Measurements from ENCODE around the gene C1QTNF12.
"Not testable (repeated sequence)": the region's sequence is repeated elsewhere in the genome, so short reads cannot be mapped to it uniquely, and the experiment has no call there.

The C1QTNF12 gene

DNA sequence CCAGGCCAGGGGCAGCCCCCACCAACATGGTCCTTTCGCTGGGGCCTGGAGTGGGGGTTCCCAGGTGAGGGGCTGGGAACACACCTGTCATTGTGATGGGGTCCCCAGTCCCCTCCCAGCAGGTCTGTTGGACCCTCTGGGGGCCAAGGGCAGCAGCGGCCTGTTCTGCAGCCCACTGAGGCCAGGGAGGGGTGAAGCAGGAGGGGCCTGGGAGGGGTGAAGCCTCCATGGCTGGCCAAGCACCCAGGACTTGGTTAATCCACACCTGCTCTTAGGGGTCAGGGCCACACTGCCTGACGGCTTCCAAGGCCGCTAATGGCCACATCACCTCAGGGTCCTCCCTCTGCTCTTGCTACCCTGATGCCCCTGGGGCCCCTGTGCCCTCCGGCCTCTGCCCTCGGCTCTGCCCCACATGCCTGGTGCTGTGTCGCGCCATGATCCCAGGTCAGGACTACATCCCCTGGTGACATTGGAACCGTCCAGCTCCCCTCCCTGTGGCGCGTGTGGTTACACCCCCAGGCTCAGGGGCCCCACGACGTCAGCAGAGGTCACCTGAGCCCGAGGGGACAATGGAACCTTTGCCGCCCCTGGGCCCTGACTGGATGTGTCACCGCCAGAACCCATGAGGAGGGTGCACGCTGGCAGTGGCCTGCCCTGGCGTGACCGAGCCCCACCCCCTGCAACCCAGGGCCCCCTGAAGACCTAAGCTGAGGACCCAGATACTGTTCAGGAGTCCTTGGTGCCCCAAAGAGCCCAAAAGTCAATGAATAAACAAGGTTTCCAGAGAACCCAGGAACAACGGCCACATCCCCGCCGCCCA is 47.2 kb downstream of the C1QTNF12 start:
- no peak for DNase-seq (ENCODE audit: low spot score)

DNA sequence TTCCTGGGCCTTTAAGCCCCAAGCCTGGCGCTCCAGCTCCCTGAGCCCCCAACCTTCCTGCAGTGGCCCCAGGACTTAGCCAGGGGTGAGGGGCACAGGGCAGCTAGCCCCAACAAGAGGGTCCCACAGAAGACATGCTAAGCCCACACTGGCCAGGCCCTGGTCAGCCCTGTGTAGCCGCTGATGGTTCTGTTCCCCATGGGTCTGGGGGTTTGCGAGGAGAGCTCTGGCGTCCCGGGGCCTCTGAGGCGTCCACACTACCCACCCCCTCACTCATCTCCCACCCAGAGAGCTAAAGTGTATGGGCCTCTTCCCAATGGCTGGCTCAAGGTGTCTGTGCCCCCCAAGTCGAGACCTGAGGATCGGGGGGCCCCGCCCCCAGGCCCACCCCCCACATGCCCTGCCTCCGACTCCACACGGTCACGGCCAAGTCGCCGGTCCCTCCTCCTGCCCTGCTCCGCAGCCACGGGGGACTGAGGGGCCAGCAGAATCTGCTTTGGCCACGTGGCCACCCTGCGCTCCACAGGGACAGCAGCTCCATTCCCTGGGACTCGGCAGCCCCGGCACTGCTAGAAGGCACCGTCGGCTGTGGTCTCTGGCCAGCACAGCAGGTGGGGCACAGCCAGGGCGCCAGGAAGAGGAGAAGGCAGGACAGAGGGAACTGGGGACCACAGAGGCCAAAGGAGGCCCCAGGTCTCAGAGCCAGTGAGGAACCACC is 47.9 kb downstream of the C1QTNF12 start:
- DNase-seq (ENCODE audit: low spot score), result no peak

DNA sequence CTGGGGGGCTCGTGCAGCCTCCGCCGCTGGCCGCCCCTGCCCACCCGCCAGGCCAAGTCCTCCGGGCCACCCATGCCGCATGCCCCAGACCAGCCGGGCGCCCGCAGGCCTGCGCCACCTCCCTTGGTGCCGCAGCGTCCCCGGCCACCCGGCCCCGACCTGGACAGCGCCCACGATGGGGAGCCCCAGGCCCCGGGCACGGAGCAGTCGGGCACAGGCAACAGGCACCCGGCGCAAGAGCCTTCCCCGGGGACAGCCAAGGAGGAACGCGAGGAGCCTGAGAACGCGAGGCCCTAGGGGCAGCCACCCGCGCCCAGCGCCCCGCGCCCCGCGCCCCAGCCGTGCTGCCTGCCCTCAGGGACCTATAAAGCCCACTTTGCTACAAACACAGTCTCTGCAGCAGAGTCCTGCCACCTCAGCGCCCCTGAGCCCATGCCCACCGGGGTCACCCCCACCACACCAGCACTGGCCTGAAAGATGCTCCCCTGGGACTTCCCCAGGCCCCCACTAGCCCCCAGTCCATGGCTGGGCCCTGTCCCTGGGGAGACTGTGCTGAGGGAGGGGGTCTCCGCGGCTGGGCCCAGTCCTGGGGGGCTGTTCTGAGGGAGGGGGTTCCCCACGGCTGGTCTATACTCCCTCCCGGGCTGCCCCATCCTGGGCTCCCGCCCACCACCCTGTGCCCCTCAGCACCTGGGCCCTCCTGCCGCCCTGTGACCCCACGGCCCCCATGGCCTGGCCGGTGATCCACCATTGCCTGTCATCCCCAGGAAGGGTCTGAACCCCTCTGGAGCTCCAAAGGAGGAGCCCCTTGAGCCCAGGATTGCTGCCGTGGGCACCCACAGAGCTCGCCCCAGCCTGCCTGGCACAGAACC is 48.7 kb downstream of the C1QTNF12 start:
- no peak for DNase-seq (ENCODE audit: low spot score)

DNA sequence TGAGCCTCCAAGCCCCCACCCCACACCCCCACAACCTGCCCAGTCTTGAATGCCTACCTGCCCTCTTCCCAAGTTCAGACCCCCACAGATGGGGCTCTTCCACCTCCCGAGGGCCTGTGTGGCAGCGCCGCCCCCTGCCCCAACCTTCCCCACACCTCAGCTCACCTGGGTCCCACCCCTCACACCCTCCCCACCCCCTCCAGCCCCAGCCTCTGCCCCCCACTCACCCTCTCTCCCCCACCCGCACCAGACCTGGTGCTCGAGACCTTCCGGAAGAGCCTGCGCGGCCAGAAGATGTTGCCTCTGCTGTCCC is 49.4 kb downstream of the C1QTNF12 start:
- DNase-seq (ENCODE audit: low spot score), result no peak

DNA sequence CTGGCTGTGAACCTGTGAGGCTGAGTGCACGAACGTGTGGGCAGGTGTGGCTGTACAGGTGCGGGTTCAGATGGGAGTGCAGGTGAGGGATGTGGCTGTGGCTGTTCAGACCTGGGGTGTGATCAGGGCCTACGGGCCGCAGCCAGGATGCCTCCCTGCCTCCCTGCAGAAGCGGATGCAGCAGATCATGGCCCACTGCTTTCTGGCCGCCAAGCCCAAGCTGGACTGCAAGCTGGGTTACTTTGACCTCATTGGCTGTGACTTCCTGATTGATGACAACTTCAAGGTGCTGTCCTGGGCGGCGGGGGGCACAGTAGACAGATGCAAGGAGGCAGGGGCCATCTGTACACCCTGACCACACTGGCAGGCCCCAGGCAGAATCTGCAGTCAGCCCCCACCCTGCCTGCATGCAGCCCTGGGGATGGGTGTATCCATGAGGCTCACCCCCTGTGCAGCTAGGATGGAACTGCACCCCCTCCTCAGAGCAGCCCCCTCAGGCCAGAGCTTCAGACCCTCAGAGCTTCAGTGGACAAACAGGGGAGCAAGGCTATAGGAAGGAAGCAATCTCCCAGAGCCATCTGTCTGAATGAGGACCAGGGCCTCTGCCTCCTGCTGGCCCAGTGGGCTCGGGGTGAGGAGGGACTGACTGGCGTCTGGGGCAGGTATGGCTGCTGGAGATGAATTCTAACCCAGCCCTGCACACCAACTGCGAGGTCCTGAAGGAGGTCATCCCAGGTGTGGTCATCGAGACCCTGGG is 49.9 kb downstream of the C1QTNF12 start:
- no peak for DNase-seq (ENCODE audit: low spot score)

DNA sequence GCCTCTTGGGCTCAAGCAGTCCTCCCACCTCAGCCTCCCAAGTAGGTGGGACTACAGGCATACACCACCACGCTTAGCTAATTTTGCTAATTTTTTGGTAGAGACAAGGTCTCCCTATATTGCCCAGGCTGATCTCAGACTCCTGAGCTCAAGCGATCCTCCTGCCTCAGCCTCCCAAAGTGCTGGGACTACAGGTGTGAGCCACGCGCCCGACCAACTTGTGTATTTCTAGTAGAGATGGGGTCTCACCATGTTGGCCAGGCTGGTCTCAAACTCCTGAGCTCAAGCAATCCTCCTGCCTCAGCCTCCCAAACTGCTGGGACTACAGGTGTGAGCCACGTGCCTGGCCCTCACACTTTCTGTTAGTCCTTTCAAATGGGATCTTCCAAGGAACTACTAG is 50.8 kb downstream of the C1QTNF12 start:
- not testable (repeated sequence) for DNase-seq (ENCODE audit: low spot score)

DNA sequence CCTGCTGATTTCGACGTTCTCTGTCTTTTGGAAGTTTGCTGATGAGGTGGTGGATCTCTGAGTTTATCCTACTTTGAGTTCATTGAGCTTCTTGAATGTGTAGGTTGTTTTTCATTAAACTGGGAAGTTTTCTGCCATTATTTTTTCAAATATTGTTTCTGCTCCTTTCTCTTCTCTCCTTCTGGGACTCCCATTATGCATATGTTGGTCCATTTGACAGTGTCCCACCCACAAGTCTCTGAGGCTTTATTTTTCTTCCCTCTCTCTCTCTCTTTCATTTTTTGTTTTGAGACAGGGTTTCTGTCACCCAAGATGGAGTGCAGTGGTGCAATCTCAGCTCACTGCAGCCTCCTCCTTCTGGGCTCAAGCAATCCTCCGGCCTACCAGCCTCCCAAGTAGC is 51.8 kb downstream of the C1QTNF12 start:
- DNase-seq (ENCODE audit: low spot score), result no peak

All from hepatic stellate cell (primary cell).